Hindlimb muscle (tissue), 1 donor: ENCODE measurements around the gene NDUFB5. TPM values are rescaled to one million over a fixed set of nuclear protein-coding genes. Genes with fewer than 3 reads are reported as not detected.
A peak's percentile ranks its signal among the peaks of the same experiment; 100 is the strongest.
"Not testable (repeated sequence)": the region's sequence is repeated elsewhere in the genome, so short reads cannot be mapped to it uniquely, and the experiment has no call there.

ENCODE experiments used
- DNase-seq: peaks from one replicate; pipeline ENCODE4 v3.0.0-alpha.2; 2013
- polyA plus RNA-seq: library from polyadenylated mRNA; unstranded; fragments of 120-200 nt; gene quantifications from one replicate; pipeline ENCODE4 v1.2.1, GENCODE V29; 2013; ENCODE audit not compliant: insufficient read length

NDUFB5 gene
- polyA plus RNA-seq, 1 donor: 185 TPM

GRCh38 chr3:179640469-179640868 lies 35.9 kb downstream of the NDUFB5 start:
- no peak for DNase-seq

- DNase-seq: no peak
These were observed 38.3 kb downstream of the NDUFB5 start for GRCh38 chr3:179642871-179643270.

GRCh38 chr3:179643837-179644236 lies 39.2 kb downstream of the NDUFB5 start:
- DNase-seq: not testable (repeated sequence)

GRCh38 chr3:179646177-179646576 lies 41.6 kb downstream of the NDUFB5 start:
- DNase-seq: no peak

- DNase-seq: no peak
These were observed 47.3 kb downstream of the NDUFB5 start for GRCh38 chr3:179651687-179652446.

GRCh38 chr3:179652447-179653095 lies 48.0 kb downstream of the NDUFB5 start, which contains the start of gene USP13:
Gene USP13, plus strand, starts transcription at chr3:179653040. Its CDS starts 186 bp downstream, at chr3:179653226.
- peak; percentile 79 for DNase-seq

- DNase-seq: peak; percentile 74
These were observed 48.7 kb downstream of the NDUFB5 start for GRCh38 chr3:179653096-179653797.

- DNase-seq: no peak
These were observed 50.6 kb downstream of the NDUFB5 start for GRCh38 chr3:179655236-179655635.

GRCh38 chr3:179658606-179659005 lies 54.0 kb downstream of the NDUFB5 start:
- DNase-seq: no peak

GRCh38 chr3:179660872-179661271 lies 56.3 kb downstream of the NDUFB5 start:
- DNase-seq: no peak

- no peak for DNase-seq
These were observed 57.2 kb downstream of the NDUFB5 start for GRCh38 chr3:179661777-179662176.

- DNase-seq: no peak
These were observed 58.5 kb downstream of the NDUFB5 start for GRCh38 chr3:179663093-179663492.

- DNase-seq: no peak
These were observed 61.4 kb downstream of the NDUFB5 start for GRCh38 chr3:179666030-179666429.

- no peak for DNase-seq
These were observed 61.9 kb downstream of the NDUFB5 start for GRCh38 chr3:179666436-179667035.

GRCh38 chr3:179668429-179668828 lies 63.8 kb downstream of the NDUFB5 start:
- no peak for DNase-seq

- no peak for DNase-seq
These were observed 65.7 kb downstream of the NDUFB5 start for GRCh38 chr3:179670311-179670710.

GRCh38 chr3:179671309-179671708 lies 66.7 kb downstream of the NDUFB5 start:
- DNase-seq: no peak

- no peak for DNase-seq
These were observed 67.2 kb downstream of the NDUFB5 start for GRCh38 chr3:179671747-179672242.

GRCh38 chr3:179672918-179673317 lies 68.3 kb downstream of the NDUFB5 start:
- DNase-seq: no peak

GRCh38 chr3:179673523-179673922 lies 68.9 kb downstream of the NDUFB5 start:
- no peak for DNase-seq

- DNase-seq: no peak
These were observed 71.5 kb downstream of the NDUFB5 start for GRCh38 chr3:179676081-179676480.
